Right renal pelvis (tissue), 4 donors: ENCODE measurements around the gene THBS4. TPM values are rescaled to one million over a fixed set of nuclear protein-coding genes. Genes with fewer than 3 reads are reported as not detected.
A peak's percentile ranks its signal among the peaks of the same experiment; 100 is the strongest.
"Not testable (repeated sequence)": the region's sequence is repeated elsewhere in the genome, so short reads cannot be mapped to it uniquely, and the experiment has no call there.

Experiments used
- DNase-seq, 4 donors: peaks; one replicate each; pipeline ENCODE4 v3.0.0-alpha.2; 2013; ENCODE audit warnings: low read depth in 4 of 4, low spot score in 3 of 4, missing footprints in 1 of 4
- polyA plus RNA-seq, 4 donors: library from polyadenylated mRNA; unstranded; fragments of 120-200 nt; gene quantifications; one replicate each; pipeline ENCODE4 v1.2.1, GENCODE V29; 2013; ENCODE audit not compliant: insufficient read length in 4 of 4

THBS4 gene
- polyA plus RNA-seq, 4 donors = 11.1 to 18.1 (median 13.5) TPM

- DNase-seq = not testable (repeated sequence)
Observed at GRCh38 chr5:80111376-80111990, 76.3 kb downstream of the THBS4 start.

GRCh38 chr5:80114860-80115259 is 79.7 kb downstream of the THBS4 start:
- no peak for DNase-seq

- no peak for DNase-seq
Observed at GRCh38 chr5:80116000-80116399, 80.9 kb downstream of the THBS4 start.

GRCh38 chr5:80116465-80116864 is 81.3 kb downstream of the THBS4 start:
- no peak for DNase-seq

GRCh38 chr5:80117446-80117845 is 82.3 kb downstream of the THBS4 start:
- DNase-seq = no peak

- no peak for DNase-seq
Observed at GRCh38 chr5:80119372-80119771, 84.2 kb downstream of the THBS4 start.

GRCh38 chr5:80122579-80122978 is 87.4 kb downstream of the THBS4 start:
- no peak for DNase-seq

- DNase-seq = no peak
Observed at GRCh38 chr5:80124121-80124918, 89.2 kb downstream of the THBS4 start.

- no peak for DNase-seq
Observed at GRCh38 chr5:80125022-80125961, 90.1 kb downstream of the THBS4 start.

- no peak for DNase-seq
Observed at GRCh38 chr5:80125962-80126480, 90.9 kb downstream of the THBS4 start.

GRCh38 chr5:80127116-80127552 is 92.0 kb downstream of the THBS4 start:
- no peak for DNase-seq

- DNase-seq = peak in 2 of 4 donors; percentile 27 to 29
Observed at GRCh38 chr5:80128141-80128540, 93.0 kb downstream of the THBS4 start.

- DNase-seq = no peak
Observed at GRCh38 chr5:80129146-80129545, 94.0 kb downstream of the THBS4 start.

Other genes starting within 250 kb of the THBS4 start
- 10 to 100 TPM; 21.4 to 30.3 (median 27.6) TPM for gene MTX3, start 44.1 kb upstream of the THBS4 start, polyA plus RNA-seq
- 10 to 100 TPM; 51.9 to 60.6 (median 54.9) TPM for gene SERINC5, start 220.7 kb downstream of the THBS4 start, polyA plus RNA-seq